ENCODE data around the gene SYNE1.

- TF ChIP-seq EP300 (conservative IDR thresholded peaks at IDR 0.05; ENCODE audit: poor library complexity, severe bottlenecking), result no peak
- no peak for TF ChIP-seq CTCF (IDR thresholded peaks at IDR 0.05; ENCODE audit: poor library complexity, severe bottlenecking)
- TF ChIP-seq RAD21 (conservative IDR thresholded peaks at IDR 0.05), result no peak
- no peak for TF ChIP-seq EZH2 (IDR thresholded peaks at IDR 0.05; ENCODE audit: borderline replicate concordance, insufficient read depth, low read length, poor library complexity, severe bottlenecking)
Measured at GRCh38 chr6:152651986-152652385, 14.8 kb upstream of the SYNE1 start.
